SU-DHL-6 (cell line): ENCODE measurements around the gene RIPK3.

Source experiments
- H2AFZ ChIP-seq: fragments of 200-600 bp; sonication (generic); 2 replicates; pipeline ENCODE4 v1.6.1; 2014; ENCODE audit warnings: low read depth, mild to moderate bottlenecking, moderate library complexity, mixed read lengths, antibody characterized with exemption, low read length; ENCODE audit not compliant: severe bottlenecking
- H3F3A ChIP-seq: fragments of 200-600 bp; shearing (Covaris generic); 2 replicates; pipeline ENCODE4 v1.6.0; 2016; ENCODE audit warnings: antibody characterized with exemption, mild to moderate bottlenecking; ENCODE audit not compliant: insufficient read depth
- H3K27ac ChIP-seq: fragments of 200-600 bp; sonication (generic); 2 replicates; pipeline ENCODE4 v1.5.1; 2016; ENCODE audit warnings: low read depth, mild to moderate bottlenecking, low read length, moderate library complexity, mixed read lengths
- H3K27me3 ChIP-seq: fragments of 200-600 bp; sonication (generic), shearing (Covaris generic); 2 replicates; pipeline ENCODE4 v1.6.0; 2014; ENCODE audit warnings: mild to moderate bottlenecking, low read length
- H3K36me3 ChIP-seq: fragments of 200-600 bp; sonication (generic); 2 replicates; pipeline ENCODE4 v1.6.1; 2014; ENCODE audit warnings: mild to moderate bottlenecking, low read length, mixed read lengths
- H3K4me2 ChIP-seq: fragments of 300-600, 200-600 bp; shearing (Covaris generic), sonication (generic); 2 replicates; pipeline ENCODE4 v1.6.0; 2014; ENCODE audit warnings: low read length, low read depth, mild to moderate bottlenecking; ENCODE audit not compliant: poor library complexity, severe bottlenecking
- H3K4me3 ChIP-seq: fragments of 200-600 bp; sonication (generic); 2 replicates; pipeline ENCODE4 v1.5.1; 2014; ENCODE audit warnings: antibody characterized with exemption, low read length, mild to moderate bottlenecking, mixed read lengths; ENCODE audit not compliant: insufficient read depth, poor library complexity, severe bottlenecking
- H3K79me2 ChIP-seq: fragments of 200-600 bp; sonication (generic); 2 replicates; pipeline ENCODE4 v1.6.1; 2014; ENCODE audit warnings: mild to moderate bottlenecking, low read length, moderate library complexity; ENCODE audit not compliant: insufficient read depth
- H3K9ac ChIP-seq: fragments of 200-600 bp; sonication (generic); 2 replicates; pipeline ENCODE4 v1.7.0; 2014; ENCODE audit warnings: mild to moderate bottlenecking, low read length
- H3K9me2 ChIP-seq: fragments of 200-600 bp; sonication (generic); replicated peaks from 2 replicates; pipeline ENCODE4 v1.6.1; 2014; ENCODE audit warnings: low read length; ENCODE audit not compliant: insufficient read depth
- H3K9me3 ChIP-seq: fragments of 200-600 bp; sonication (generic); 2 replicates; pipeline ENCODE4 v1.6.1; 2014; ENCODE audit warnings: low read length, mixed read lengths; ENCODE audit not compliant: insufficient read depth
- H4K20me1 ChIP-seq: fragments of 200-600 bp; sonication (generic); 2 replicates; pipeline ENCODE4 v1.6.1; 2014; ENCODE audit warnings: low read depth, mild to moderate bottlenecking, antibody characterized with exemption, low read length, moderate library complexity, mixed read lengths
- EZH2phosphoT487 ChIP-seq: fragments of 200-600 bp; sonication (generic), shearing (Covaris generic); conservative IDR thresholded peaks from 2 replicates; pipeline ENCODE4 v1.6.1; 2018; ENCODE audit warnings: mild to moderate bottlenecking, antibody characterized with exemption, low read length, moderate library complexity, mixed read lengths
- TF ChIP-seq, protein P1 (sequence below): fragments of 200-600 bp; sonication (generic); IDR thresholded peaks from one replicate; pipeline ENCODE4 v1.5.1; 2017; ENCODE audit warnings: antibody characterized with exemption, mild to moderate bottlenecking, low read length, moderate library complexity; ENCODE audit not compliant: insufficient read depth, poor library complexity, severe bottlenecking

RIPK3 gene

DNA sequence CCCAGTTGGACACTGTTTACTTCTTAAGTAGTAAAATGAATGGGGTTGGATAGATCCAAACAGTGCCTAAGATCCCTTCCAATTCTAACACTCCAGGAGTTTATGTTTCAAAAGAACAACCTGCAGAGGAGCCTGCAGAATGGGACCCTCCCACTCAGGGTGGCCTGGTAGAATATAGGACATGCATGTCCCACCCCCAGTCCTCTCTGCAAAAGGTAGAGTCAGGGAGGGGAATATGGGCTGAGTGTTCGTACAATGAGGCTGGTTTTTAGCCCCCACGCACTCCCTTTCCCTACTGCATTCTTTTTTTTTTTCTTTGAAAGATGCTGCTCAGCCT is 47.2 kb upstream of the RIPK3 start:
- Histone ChIP-seq H3K4me2 (no peak overlapping the region), H3K9me3 (no peaks in the 10 kb centered on the region), H3F3A (no peaks in the 10 kb centered on the region), H3K36me3 (no peaks in the 10 kb centered on the region), H3K9ac (no peak overlapping the region), H3K4me3 (no peak overlapping the region), H3K27me3 (no peaks in the 10 kb centered on the region), H3K79me2 (no peaks in the 10 kb centered on the region), H4K20me1 (no peaks in the 10 kb centered on the region), H3K27ac (no peak overlapping the region), H2AFZ (no peak overlapping the region), H3K9me2 (no peaks in the 10 kb centered on the region)
- TF ChIP-seq, protein P1, sequence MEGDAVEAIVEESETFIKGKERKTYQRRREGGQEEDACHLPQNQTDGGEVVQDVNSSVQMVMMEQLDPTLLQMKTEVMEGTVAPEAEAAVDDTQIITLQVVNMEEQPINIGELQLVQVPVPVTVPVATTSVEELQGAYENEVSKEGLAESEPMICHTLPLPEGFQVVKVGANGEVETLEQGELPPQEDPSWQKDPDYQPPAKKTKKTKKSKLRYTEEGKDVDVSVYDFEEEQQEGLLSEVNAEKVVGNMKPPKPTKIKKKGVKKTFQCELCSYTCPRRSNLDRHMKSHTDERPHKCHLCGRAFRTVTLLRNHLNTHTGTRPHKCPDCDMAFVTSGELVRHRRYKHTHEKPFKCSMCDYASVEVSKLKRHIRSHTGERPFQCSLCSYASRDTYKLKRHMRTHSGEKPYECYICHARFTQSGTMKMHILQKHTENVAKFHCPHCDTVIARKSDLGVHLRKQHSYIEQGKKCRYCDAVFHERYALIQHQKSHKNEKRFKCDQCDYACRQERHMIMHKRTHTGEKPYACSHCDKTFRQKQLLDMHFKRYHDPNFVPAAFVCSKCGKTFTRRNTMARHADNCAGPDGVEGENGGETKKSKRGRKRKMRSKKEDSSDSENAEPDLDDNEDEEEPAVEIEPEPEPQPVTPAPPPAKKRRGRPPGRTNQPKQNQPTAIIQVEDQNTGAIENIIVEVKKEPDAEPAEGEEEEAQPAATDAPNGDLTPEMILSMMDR, result no peak
- no peak for TF ChIP-seq EZH2phosphoT487

DNA sequence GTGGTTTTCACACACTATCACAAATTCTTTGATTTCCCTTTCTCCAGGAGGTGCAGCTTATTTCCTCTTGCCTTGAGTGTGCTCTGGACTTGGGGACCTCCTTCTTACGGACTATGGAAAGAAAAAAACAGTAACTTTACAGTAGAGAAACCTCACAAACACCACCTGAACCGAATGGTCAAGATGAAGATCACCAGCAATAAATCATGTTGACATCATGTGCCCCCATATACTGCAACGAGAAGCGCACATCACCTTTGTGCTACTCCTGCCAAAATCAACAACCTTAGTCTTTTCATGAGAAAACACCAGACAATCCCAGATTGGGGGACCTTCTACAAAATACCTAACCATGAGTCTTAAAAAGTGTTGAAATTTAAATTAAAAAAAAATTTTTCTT is 45.7 kb upstream of the RIPK3 start:
- H3K9me2 ChIP-seq, result no peaks in the 10 kb centered on the region
- TF ChIP-seq, protein P1, result no peak
- TF ChIP-seq EZH2phosphoT487, result no peak
- H3F3A ChIP-seq, result no peaks in the 10 kb centered on the region
- H3K36me3 ChIP-seq, result no peaks in the 10 kb centered on the region
- no peaks in the 10 kb centered on the region for H4K20me1 ChIP-seq
- no peak overlapping the region for H3K4me2 ChIP-seq
- H3K9me3 ChIP-seq, result no peaks in the 10 kb centered on the region
- no peaks in the 10 kb centered on the region for H3K27me3 ChIP-seq
- H3K9ac ChIP-seq, result no peak overlapping the region
- H3K4me3 ChIP-seq, result no peak overlapping the region
- no peak overlapping the region for H3K27ac ChIP-seq
- H3K79me2 ChIP-seq, result no peaks in the 10 kb centered on the region
- no peak overlapping the region for H2AFZ ChIP-seq

DNA sequence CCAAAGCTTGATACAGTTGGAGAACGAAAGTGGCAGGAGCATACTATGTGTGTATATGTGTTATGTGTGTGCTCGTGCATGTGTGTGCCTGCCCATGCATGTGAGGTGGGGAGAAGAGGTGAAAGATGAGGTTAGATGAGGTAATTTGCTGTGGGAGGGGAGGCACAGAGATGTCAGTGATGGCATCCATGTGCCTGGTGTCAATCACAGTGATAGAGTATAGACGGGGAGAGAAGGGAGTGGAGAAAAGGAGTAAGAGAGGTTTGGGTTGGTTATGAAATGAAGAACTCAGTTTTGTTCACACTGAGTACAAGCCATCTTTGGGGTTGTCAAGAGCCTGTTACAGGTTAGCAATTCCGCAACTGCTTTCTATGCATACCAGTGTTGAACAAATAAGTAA is 44.4 kb upstream of the RIPK3 start:
- Histone ChIP-seq H3K27me3 (no peaks in the 10 kb centered on the region), H3K4me2 (no peak overlapping the region)

More for the DNA sequence above, 44.4 kb upstream of the RIPK3 start:
- Histone ChIP-seq H3K79me2 (no peaks in the 10 kb centered on the region), H3K36me3 (no peaks in the 10 kb centered on the region), H4K20me1 (no peaks in the 10 kb centered on the region), H2AFZ (no peak overlapping the region), H3K27ac (no peak overlapping the region), H3K4me3 (no peak overlapping the region), H3F3A (no peaks in the 10 kb centered on the region), H3K9me3 (no peaks in the 10 kb centered on the region), H3K9ac (no peak overlapping the region), H3K9me2 (no peaks in the 10 kb centered on the region)
- TF ChIP-seq, protein P1, result no peak
- no peak for TF ChIP-seq EZH2phosphoT487
